PC-3 (cell line): ENCODE measurements around the gene HERC6.

Experiments used
- EZH2phosphoT487 ChIP-seq: fragments of 300-600 bp; sonication (generic); IDR thresholded peaks from 2 replicates; pipeline ENCODE4 v1.6.1; 2018; ENCODE audit warnings: mild to moderate bottlenecking, antibody characterized with exemption, low read length, borderline replicate concordance
- TF ChIP-seq, protein P1 (sequence below): fragments of 300-600 bp; sonication (generic); conservative IDR thresholded peaks from 2 replicates; pipeline ENCODE4 v1.5.1; 2017; ENCODE audit warnings: antibody characterized with exemption, low read depth, mild to moderate bottlenecking, low read length

DNA sequence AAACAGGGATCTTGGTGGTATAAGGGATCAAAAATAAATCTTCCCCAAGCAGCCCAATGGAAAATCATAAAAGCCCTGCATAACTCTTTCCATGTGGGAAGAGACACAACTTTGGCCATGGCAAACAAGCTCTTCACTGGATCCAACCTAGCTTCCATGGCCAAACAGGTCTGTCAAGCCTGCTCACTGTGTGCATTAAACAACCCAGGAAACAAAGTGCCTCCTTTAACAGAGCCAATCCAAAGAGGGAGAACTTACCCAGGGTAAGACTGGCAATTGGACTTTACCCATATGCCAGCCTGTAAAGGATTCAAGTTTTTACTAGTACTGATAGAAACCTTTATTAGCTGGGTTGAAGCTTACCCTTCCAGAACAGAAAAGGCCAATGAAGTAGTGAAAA, 70.6 kb downstream of the HERC6 start:
- TF ChIP-seq, protein P1, sequence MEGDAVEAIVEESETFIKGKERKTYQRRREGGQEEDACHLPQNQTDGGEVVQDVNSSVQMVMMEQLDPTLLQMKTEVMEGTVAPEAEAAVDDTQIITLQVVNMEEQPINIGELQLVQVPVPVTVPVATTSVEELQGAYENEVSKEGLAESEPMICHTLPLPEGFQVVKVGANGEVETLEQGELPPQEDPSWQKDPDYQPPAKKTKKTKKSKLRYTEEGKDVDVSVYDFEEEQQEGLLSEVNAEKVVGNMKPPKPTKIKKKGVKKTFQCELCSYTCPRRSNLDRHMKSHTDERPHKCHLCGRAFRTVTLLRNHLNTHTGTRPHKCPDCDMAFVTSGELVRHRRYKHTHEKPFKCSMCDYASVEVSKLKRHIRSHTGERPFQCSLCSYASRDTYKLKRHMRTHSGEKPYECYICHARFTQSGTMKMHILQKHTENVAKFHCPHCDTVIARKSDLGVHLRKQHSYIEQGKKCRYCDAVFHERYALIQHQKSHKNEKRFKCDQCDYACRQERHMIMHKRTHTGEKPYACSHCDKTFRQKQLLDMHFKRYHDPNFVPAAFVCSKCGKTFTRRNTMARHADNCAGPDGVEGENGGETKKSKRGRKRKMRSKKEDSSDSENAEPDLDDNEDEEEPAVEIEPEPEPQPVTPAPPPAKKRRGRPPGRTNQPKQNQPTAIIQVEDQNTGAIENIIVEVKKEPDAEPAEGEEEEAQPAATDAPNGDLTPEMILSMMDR, result no peak
- TF ChIP-seq EZH2phosphoT487, result no peak
